Measurements from ENCODE around the gene ATP8A2.

- no peak for TF ChIP-seq CTCF (IDR thresholded peaks at IDR 0.05)
- TF ChIP-seq EP300 (IDR thresholded peaks at IDR 0.05): no peak
Measured at GRCh38 chr13:25394402-25395060, 22.8 kb downstream of the ATP8A2 start.
